ENCODE data around the gene NNMT.

NNMT gene

GRCh38 chr11:114295676-114296604, at the start of gene NNMT:
Gene NNMT, plus strand, starts transcription at chr11:114296399. Its CDS starts 158 bp downstream, at chr11:114296557.
- DNase-seq (ENCODE audit: low read depth in 2 of 2): no peak

GRCh38 chr11:114247070-114247789, 49.0 kb upstream of the NNMT start:
- no peak for DNase-seq (ENCODE audit: low read depth in 2 of 2)

- DNase-seq (ENCODE audit: low read depth in 2 of 2): no peak
Measured at GRCh38 chr11:114250180-114250579, 46.0 kb upstream of the NNMT start.

- DNase-seq (ENCODE audit: low read depth in 2 of 2): no peak
Measured at GRCh38 chr11:114250993-114251814, 45.0 kb upstream of the NNMT start.

GRCh38 chr11:114251815-114252337, 44.3 kb upstream of the NNMT start:
- DNase-seq (ENCODE audit: low read depth in 2 of 2): no peak

- no peak for DNase-seq (ENCODE audit: low read depth in 2 of 2)
Measured at GRCh38 chr11:114252767-114253166, 43.4 kb upstream of the NNMT start.

- DNase-seq (ENCODE audit: low read depth in 2 of 2): no peak
Measured at GRCh38 chr11:114253771-114254170, 42.4 kb upstream of the NNMT start.

- DNase-seq (ENCODE audit: low read depth in 2 of 2): no peak
Measured at GRCh38 chr11:114254571-114255146, 41.5 kb upstream of the NNMT start.

GRCh38 chr11:114255289-114255688, 40.9 kb upstream of the NNMT start:
- DNase-seq (ENCODE audit: low read depth in 2 of 2): no peak

GRCh38 chr11:114256176-114256966, 39.8 kb upstream of the NNMT start:
- DNase-seq (ENCODE audit: low read depth in 2 of 2): no peak

- no peak for DNase-seq (ENCODE audit: low read depth in 2 of 2)
Measured at GRCh38 chr11:114256967-114257286, 39.3 kb upstream of the NNMT start.

GRCh38 chr11:114257621-114258558, 38.3 kb upstream of the NNMT start:
- no peak for DNase-seq (ENCODE audit: low read depth in 2 of 2)

- DNase-seq (ENCODE audit: low read depth in 2 of 2): no peak
Measured at GRCh38 chr11:114258696-114259095, 37.5 kb upstream of the NNMT start.

- no peak for DNase-seq (ENCODE audit: low read depth in 2 of 2)
Measured at GRCh38 chr11:114259124-114259526, 37.1 kb upstream of the NNMT start.

GRCh38 chr11:114259551-114259983, 36.6 kb upstream of the NNMT start:
- no peak for DNase-seq (ENCODE audit: low read depth in 2 of 2)

- DNase-seq (ENCODE audit: low read depth in 2 of 2): no peak
Measured at GRCh38 chr11:114260077-114260476, 36.1 kb upstream of the NNMT start.

GRCh38 chr11:114260483-114260882, 35.7 kb upstream of the NNMT start:
- DNase-seq (ENCODE audit: low read depth in 2 of 2): no peak

GRCh38 chr11:114261791-114262190, 34.4 kb upstream of the NNMT start:
- no peak for DNase-seq (ENCODE audit: low read depth in 2 of 2)

- DNase-seq (ENCODE audit: low read depth in 2 of 2): no peak
Measured at GRCh38 chr11:114262681-114263512, 33.3 kb upstream of the NNMT start.
